ENCODE data around the gene TSGA10IP. TPM values are rescaled to one million over a fixed set of nuclear protein-coding genes. Genes with fewer than 3 reads are reported as not detected.

TSGA10IP gene
- polyA plus RNA-seq, 3 donors, result not detected

Other genes with a start within 250 kb of the TSGA10IP start
- gene KAT5, start 233.2 kb upstream of the TSGA10IP start, polyA plus RNA-seq, result 10 to 100 TPM; 41.6 to 55.1 (median 50.6) TPM
- 100 to 1,000 TPM in 1 of 3 donors, 10 to 100 TPM in 2; 41.9 to 103 (median 88.3) TPM for gene RNASEH2C, start 224.7 kb upstream of the TSGA10IP start, polyA plus RNA-seq
- 10 to 100 TPM in 2 of 3 donors, 1 to 10 TPM in 1; 7.4 to 22.6 (median 10.0) TPM for gene AP5B1, start 164.5 kb upstream of the TSGA10IP start, polyA plus RNA-seq
- gene OVOL1, start 158.4 kb upstream of the TSGA10IP start, polyA plus RNA-seq, result under 1 TPM in 2 of 3 donors, not detected in 1; 0.21 to 0.68 TPM
- under 1 TPM in 2 of 3 donors, not detected in 1; 0.34 to 0.41 TPM for gene SNX32, start 111.5 kb upstream of the TSGA10IP start, polyA plus RNA-seq
- gene CFL1, start 87.3 kb upstream of the TSGA10IP start, polyA plus RNA-seq, result 100 to 1,000 TPM; 206 to 826 (median 597) TPM
- 10 to 100 TPM; 29.7 to 60.6 (median 40.3) TPM for gene MUS81, start 85.0 kb upstream of the TSGA10IP start, polyA plus RNA-seq
- 100 to 1,000 TPM in 1 of 3 donors, 10 to 100 TPM in 2; 16.6 to 103 (median 62.4) TPM for gene EFEMP2, start 72.7 kb upstream of the TSGA10IP start, polyA plus RNA-seq
- gene CTSW, start 65.6 kb upstream of the TSGA10IP start, polyA plus RNA-seq, result 1 to 10 TPM in 2 of 3 donors, under 1 TPM in 1; 0.26 to 2.7 (median 2.6) TPM
- gene FIBP, start 57.0 kb upstream of the TSGA10IP start, polyA plus RNA-seq, result 10 to 100 TPM; 31.2 to 68.7 (median 56.9) TPM
- gene CCDC85B, start 54.8 kb upstream of the TSGA10IP start, polyA plus RNA-seq, result 10 to 100 TPM; 18.1 to 75.3 (median 28.1) TPM
- 100 to 1,000 TPM in 1 of 3 donors, 10 to 100 TPM in 1, 1 to 10 TPM in 1; 1.5 to 100 (median 28.1) TPM for gene FOSL1, start 45.1 kb upstream of the TSGA10IP start, polyA plus RNA-seq
- 10 to 100 TPM; 20.5 to 35.3 (median 29.1) TPM for gene C11orf68, start 26.4 kb upstream of the TSGA10IP start, polyA plus RNA-seq
- 100 to 1,000 TPM in 2 of 3 donors, 10 to 100 TPM in 1; 46.7 to 142 (median 107) TPM for gene DRAP1, start 26.1 kb upstream of the TSGA10IP start, polyA plus RNA-seq
- gene SART1, start 16.3 kb downstream of the TSGA10IP start, polyA plus RNA-seq, result 10 to 100 TPM; 26.9 to 51.8 (median 36.5) TPM
- 10 to 100 TPM; 12.0 to 20.8 (median 12.9) TPM for gene EIF1AD, start 56.7 kb downstream of the TSGA10IP start, polyA plus RNA-seq
- gene BANF1, start 57.0 kb downstream of the TSGA10IP start, polyA plus RNA-seq, result 100 to 1,000 TPM in 2 of 3 donors, 10 to 100 TPM in 1; 75.9 to 175 (median 123) TPM
- under 1 TPM in 2 of 3 donors, not detected in 1; 0.28 to 0.84 TPM for gene CST6, start 66.5 kb downstream of the TSGA10IP start, polyA plus RNA-seq
- under 1 TPM in 2 of 3 donors, not detected in 1; 0.02 to 0.16 TPM for gene CATSPER1, start 81.0 kb downstream of the TSGA10IP start, polyA plus RNA-seq
- gene GAL3ST3, start 103.7 kb downstream of the TSGA10IP start, polyA plus RNA-seq, result under 1 TPM in 1 of 3 donors, not detected in 2; 0.64 TPM
- gene SF3B2, start 106.9 kb downstream of the TSGA10IP start, polyA plus RNA-seq, result 100 to 1,000 TPM in 1 of 3 donors, 10 to 100 TPM in 2; 95.6 to 110 (median 98.5) TPM
- gene PACS1, start 124.8 kb downstream of the TSGA10IP start, polyA plus RNA-seq, result 10 to 100 TPM; 16.6 to 29.4 (median 26.5) TPM